CD4-positive, alpha-beta T cell treated with Interleukin-4 for 1 hour (primary cell): ENCODE data around the gene MYO1C.
A peak's percentile ranks its signal among the peaks of the same experiment; 100 is the strongest.
"Not testable (repeated sequence)": the region's sequence is repeated elsewhere in the genome, so short reads cannot be mapped to it uniquely, and the experiment has no call there.

Experiments
- DNase-seq, 2 donors: peaks; one replicate each; pipeline ENCODE4 v3.0.0-alpha.2; 2020 to 2022

MYO1C gene

GRCh38 chr17:1492249-1493206 is at the start of gene MYO1C:
TSS of gene MYO1C (minus strand) at chr17:1492686. CDS start at chr17:1492487, 199 bp downstream.
- no peak for DNase-seq

GRCh38 chr17:1541367-1541904 is 49.0 kb upstream of the MYO1C start:
- no peak for DNase-seq

- no peak for DNase-seq
These were observed 47.3 kb upstream of the MYO1C start for GRCh38 chr17:1539811-1540210.

GRCh38 chr17:1535737-1536136 is 43.3 kb upstream of the MYO1C start:
- DNase-seq: no peak

- DNase-seq: no peak
These were observed 41.3 kb upstream of the MYO1C start for GRCh38 chr17:1533661-1534325.

GRCh38 chr17:1532836-1533602 is 40.5 kb upstream of the MYO1C start:
- peak; percentile 56 to 62 for DNase-seq

- no peak for DNase-seq
These were observed 37.4 kb upstream of the MYO1C start for GRCh38 chr17:1529863-1530262.

- peak; percentile 27 to 63 for DNase-seq
These were observed 34.4 kb upstream of the MYO1C start for GRCh38 chr17:1526876-1527275.

- no peak for DNase-seq
These were observed 30.1 kb upstream of the MYO1C start for GRCh38 chr17:1522626-1523025.

GRCh38 chr17:1521086-1521640 is 28.7 kb upstream of the MYO1C start:
- no peak for DNase-seq

GRCh38 chr17:1519678-1520077 is 27.2 kb upstream of the MYO1C start:
- DNase-seq: no peak

GRCh38 chr17:1518410-1518809 is 25.9 kb upstream of the MYO1C start:
- no peak for DNase-seq

- peak; percentile 98 to 99 for DNase-seq
These were observed 24.1 kb upstream of the MYO1C start, which contains the start of gene INPP5K for GRCh38 chr17:1516388-1517161. TSS of gene INPP5K (minus strand) at chr17:1516612. CDS start at chr17:1516499, 113 bp downstream.

GRCh38 chr17:1515640-1516387 is 23.3 kb upstream of the MYO1C start:
- peak; percentile 74 to 79 for DNase-seq

- no peak for DNase-seq
These were observed 19.9 kb upstream of the MYO1C start for GRCh38 chr17:1512351-1512750.

GRCh38 chr17:1511756-1512321 is 19.4 kb upstream of the MYO1C start:
- DNase-seq: no peak

- DNase-seq: no peak
These were observed 18.8 kb upstream of the MYO1C start for GRCh38 chr17:1511290-1511689.

GRCh38 chr17:1509290-1509881 is 16.9 kb upstream of the MYO1C start:
- DNase-seq: no peak

- DNase-seq: not testable (repeated sequence)
These were observed 16.2 kb upstream of the MYO1C start for GRCh38 chr17:1508709-1509108.

- no peak for DNase-seq
These were observed 14.3 kb upstream of the MYO1C start for GRCh38 chr17:1506649-1507267.
